Measurements from ENCODE around the gene THRB.

Gene THRB

DNA sequence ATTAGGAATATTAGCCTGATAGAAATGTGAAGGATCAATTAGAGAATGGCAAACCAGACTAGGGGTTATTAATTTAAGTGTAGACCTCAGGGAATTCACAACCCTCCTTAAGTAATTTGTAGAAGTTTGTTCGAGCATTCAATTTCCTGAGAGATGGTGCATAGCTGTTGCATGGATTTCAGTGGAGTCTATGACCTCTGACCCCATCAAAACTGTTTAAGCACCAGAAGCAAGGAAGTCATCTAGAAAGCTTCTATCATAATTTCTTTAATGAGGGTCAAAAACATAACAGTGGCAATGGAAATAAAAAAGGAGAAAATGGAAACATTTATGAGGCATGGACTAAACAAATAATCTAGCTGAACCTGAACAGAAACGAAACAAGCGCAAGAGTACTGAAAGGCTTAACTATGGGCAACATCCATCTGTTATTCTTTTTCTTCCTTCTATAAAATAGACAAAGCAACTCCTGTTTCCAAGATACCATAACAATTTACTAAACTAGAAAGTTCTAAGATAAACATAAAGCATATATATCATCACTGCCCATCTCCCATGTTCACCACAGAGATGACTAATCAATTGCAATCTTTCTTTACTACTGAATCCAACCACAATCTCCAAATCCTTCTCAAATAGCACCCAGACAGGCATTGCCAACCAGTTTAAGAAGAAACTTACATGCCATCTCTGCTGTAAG lies 151.4 kb downstream of the THRB start:
- DNase-seq, result no peak

DNA sequence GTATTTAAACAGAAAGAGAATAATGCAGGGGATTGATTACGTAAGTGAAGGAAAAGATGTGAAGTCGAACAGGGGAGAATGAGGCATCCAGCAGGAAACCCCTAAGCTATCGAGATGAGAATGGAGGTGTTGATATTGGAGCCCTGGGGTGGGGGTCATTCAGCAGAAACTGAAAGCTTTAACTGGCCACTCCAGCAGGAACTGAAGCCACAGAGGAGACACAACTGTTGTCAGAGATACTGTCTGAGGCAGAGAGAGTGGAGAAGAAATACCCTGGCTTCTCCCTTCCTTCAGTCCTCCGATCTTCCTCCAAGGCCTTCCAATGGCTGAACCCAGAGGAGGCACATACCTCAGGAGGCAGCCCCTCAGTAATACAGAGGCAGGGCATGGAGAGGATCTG lies 152.4 kb downstream of the THRB start:
- no peak for DNase-seq

- DNase-seq, result no peak
Observed at GRCh38 chr3:24341668-24342067, 153.0 kb downstream of the THRB start.

GRCh38 chr3:24340966-24341365 lies 153.7 kb downstream of the THRB start:
- no peak for DNase-seq

DNA sequence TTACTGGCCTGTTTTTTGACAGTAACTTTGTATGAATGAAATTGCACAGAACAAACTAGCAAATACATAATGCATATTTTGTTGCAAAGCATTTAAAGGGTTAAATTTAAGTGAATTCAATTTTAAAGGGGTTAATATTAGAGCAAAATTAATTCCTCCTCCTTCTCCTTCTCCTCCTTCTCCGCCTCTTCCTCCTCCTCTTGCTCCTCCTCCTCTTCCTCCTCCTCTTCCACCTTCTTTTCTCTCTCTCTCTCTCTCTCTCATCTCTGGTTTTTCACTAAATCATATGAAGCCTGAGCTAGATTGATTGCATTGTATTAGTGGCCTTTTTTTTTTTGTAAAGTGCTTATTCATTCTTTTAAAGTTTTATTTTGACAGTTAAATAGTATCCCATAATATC lies 154.5 kb downstream of the THRB start:
- no peak for DNase-seq

- no peak for DNase-seq
Observed at GRCh38 chr3:24339266-24339825, 155.3 kb downstream of the THRB start.

DNA sequence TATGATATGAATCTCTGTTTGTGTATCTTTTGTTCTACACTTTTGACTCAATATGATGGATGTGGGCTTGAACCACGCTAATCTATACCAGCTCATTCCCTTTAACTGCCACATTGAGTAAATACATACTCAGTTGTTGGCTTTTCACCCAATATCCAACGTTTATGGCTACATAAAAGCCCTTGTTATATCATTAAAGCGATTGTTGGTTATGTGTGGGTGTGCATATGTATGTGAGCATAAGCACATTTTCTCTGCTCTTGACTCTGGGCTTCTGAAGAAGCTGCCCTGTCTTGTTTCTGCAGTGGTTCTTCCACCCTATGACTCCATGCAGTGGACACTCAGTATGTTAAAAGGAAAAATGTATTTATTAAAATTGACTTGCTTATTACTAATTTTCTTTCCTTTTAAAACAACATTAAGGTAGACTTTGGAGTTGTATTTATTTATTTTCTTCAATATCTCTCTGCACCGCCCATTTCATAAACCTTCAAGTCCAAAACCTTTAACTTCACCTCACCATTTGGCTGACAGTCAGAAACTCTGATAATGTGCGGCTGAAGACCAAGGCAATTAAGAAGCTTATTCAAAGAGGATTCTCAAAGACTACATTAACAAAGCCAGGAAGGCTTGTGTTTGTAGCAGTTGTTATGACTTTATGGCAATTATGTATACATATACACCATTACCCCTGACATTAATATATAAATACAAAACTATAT lies 156.1 kb downstream of the THRB start:
- DNase-seq, result no peak

DNA sequence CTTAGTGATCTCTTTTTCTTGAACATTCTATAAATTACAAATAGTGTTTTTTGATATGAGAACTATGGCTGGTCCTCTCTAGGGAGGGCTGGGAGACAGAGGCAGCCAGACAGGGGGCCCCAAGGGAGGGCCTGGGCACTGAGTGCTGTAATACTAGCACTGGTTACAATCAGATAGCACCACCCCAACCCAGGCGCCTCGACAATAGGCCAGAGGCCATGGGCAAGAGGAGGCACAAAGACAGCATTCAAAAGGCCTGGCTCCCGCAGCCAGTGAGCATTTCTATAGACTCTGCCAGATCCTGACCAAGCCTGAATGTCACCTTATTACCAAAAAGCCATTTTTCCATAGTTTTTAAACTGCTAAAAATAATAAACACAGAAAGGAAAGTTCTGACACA lies 158.5 kb downstream of the THRB start:
- DNase-seq, result no peak

DNA sequence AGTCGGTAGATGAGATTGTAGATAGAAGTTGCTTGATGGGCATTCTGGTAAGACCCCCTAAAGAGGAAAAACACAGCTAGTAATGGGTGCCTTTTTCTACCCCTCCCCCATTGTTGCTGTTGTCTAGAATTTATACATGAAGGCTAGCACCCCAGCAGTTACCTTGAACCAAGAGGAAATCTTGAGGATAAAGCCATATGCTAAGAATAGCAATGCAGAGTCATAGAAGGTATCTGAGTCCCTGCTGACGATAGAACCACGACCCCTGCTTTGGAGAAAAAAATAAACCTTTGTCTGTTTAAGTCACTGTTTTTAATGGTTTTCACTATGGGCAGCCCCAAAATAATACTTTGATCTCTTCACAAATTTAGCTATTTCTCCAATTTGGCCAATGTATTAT lies 162.6 kb downstream of the THRB start:
- no peak for DNase-seq

DNA sequence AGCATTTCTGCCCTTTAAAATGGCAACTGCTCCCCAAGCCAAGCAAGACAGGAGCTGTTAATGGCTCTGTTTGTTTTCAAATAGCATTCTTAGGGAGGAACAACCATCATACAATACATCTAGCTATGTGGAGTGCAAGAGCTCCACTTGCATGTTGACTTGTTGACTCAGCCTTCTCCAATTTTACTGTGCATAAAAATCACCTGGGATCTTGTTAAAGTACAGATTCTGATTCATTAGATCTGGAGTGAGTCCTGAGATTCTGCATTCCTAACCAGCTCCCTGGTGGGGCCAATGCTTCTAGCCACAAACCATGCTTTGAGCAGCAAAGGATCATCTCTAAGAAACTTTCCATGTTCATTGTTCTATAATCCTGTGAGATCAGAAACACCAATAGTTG lies 171.4 kb downstream of the THRB start:
- no peak for DNase-seq

DNA sequence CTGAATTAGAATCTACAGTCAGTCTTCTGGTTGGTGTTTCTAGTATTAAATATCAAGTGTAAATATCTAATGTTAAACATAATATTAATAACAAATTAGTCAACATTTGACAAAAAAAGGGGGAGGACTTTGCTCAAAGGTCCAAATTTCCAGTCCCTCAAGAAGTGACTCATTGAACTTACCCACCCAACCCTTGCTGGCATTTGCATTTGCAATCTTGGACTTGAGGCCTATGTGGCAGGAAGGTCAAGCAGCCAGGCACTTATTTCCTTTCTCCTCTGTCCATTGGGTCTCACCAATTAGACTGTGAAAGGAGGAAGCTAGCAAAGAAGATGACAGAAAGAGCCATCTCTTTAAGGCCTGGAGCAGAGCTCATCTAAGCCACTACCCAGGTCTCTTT lies 174.0 kb downstream of the THRB start:
- DNase-seq, result no peak

DNA sequence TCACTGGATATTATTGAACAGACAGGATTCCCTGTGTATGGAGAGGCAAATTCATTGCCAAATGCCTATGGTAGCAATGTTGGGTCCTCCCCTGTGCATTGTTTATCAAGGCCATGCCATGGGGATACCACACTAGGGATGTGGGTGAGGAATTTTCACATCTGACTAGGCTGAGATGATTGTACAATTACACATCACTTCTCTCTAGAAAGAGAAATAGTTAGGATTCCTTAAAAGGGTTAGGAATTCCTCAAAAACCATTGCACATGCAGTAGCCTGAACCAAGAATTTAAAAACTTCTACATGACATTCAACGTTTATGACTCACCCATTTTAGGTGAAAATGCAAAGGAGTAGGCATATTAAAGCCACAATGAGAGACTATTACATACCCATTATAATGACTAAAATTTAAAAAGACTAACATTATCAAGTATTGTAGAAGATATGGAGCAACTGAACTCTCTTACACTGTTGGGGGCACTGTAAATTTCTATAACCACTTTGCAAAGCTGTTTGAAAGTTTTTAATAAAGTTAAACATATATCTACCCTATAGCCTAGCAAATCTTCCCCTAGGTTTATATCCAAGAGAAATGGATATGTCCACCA lies 175.9 kb downstream of the THRB start:
- DNase-seq, result no peak

DNA sequence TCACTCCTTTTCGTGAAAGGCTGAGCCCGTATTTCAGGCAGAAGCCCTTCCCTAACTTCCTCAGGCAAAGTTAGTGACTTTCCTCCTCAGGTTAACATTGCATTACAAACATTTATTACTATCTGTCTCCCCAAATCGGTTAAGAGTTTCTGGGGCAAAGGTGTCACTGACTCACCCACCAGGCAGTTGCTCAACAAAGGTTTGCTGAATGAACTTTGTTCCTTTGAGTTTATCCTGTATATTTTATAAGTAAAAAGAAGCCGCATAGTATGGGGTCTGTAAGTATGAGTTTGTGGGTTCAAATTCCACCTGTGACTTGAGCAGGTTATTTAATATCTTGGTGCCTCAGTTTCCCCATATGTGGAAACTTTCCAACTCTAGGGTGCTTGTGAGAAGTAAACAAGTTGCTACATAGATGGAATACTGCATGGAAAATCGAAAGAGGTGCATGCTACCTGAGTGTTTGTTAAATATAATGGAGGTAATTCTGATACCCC lies 177.7 kb downstream of the THRB start:
- no peak for DNase-seq

- no peak for DNase-seq
Observed at GRCh38 chr3:24315971-24316370, 178.7 kb downstream of the THRB start.

DNA sequence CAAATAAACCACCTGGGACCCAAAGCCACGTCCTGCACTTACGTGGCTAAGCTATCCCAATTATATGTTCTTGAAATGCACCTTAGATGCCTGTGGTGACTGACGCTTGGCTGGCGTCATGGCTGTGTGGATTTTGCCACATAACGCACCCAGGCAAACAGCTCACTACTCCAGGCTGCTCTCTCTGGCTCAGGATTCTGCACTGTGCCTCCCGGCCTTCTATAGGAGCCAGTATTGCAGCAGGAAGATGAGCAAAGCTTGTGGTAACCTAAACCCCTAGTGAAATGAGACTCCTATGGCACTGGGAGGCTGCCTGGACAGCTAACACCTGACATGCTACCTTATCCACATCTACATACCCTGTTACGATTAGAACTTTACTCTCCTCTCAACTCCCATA lies 179.3 kb downstream of the THRB start:
- DNase-seq, result no peak

DNA sequence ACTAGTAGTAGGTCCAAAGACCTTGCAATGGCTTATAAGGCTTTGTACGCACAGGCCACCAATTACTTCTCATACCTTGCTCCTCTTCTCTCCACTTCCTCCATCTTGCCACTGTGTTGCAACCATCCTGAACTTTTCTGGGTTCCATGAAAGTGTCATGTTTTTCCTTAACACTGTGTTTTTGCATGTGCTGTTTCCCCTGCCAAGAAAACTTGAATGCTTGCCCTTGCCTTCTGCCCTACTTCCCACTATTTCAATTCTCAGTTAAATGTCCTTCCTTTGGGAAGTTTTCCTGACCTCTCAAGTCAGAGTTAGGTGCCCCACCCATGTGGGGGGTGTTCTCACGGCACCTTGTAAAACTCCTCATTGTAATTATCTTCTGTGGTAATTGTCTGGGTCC lies 182.8 kb downstream of the THRB start:
- no peak for DNase-seq

DNA sequence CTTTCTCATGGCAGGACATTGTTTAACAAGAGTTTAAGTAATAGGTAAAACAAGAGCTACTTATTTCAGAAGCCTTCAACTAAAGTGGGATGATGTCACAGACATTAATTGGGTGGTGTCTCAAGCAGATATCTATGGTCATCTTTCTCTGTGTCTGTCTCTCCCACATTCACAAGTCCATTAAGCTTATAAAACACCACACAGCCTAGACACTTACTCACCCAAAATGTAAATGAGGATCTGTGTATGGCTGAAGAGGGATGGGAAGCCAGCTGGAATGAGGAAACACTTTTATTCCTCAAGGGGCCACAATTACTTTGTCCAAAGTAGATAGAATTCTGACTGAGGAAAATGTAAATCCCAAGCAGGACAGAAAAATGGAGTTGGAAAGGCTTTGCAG lies 183.8 kb downstream of the THRB start:
- DNase-seq, result no peak

DNA sequence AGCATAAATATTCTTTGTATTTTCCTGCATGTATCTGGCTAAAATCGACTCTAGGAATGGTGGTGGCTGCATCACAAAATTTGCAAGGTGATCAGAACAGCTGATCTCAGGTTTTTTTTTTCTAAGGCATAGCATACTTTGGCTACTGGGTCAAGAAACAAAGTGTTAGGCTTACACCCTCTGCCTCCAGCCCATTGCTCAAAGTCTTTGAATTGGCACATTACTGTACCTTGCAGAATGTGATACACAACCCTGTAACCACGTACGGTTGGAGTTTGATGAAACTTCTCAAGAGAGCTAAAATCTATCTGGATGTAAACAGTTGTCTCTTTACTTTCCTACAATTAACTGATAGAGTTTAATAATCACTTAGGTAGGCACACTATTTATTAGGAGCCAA lies 188.1 kb downstream of the THRB start:
- DNase-seq, result no peak

DNA sequence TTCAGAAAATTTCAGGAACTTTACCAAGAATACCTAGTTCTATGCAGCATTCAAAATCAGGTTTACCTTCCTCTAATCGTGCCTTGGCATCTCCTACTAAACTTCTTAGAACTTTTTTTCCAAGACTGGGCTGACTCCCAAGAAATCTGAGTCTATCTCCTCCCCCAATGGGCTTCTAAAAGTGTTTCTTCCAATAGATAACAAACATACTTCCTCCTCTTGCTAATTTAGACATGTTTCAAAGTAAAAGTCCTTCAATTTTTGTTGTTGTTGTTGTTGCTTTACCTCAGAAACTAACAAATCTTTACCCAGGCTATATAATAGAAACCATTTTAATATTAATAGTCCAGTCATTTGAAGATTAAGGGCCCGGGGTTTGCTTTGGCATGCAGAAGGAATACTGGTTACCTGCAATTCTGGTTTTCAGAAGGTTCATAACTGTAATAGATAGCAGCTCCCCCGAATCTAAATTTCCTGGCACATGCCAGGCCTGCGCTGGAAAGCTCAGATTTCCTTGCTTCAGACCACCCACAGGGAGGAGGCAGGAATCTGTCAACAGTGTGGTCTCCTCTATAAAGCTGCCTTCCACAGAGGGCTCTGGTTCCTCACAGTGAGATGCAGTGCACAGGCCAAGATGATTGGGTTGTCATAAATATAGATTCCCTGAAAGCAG lies 188.7 kb downstream of the THRB start:
- DNase-seq, result no peak

- no peak for DNase-seq
Observed at GRCh38 chr3:24303057-24303754, 191.4 kb downstream of the THRB start.

- no peak for DNase-seq
Observed at GRCh38 chr3:24302396-24302795, 192.3 kb downstream of the THRB start.

DNA sequence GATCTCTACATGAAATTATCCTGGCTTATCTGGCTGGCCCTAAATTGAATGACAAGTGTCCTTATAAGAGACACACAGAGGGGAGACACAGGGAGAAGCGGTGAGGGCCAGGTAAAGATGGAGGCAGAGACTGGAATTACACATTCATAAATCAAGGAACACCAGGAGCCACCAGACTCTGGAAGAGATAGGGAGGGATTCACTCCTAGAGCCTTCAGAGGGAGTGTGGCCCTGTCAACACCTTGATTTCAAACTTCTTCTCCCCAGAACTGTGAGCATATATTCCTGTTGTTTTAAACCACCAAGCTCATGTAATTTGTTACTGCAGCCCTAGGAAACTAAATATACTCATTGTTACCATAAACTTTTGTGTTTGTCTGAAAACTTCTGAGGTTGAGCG lies 193.7 kb downstream of the THRB start:
- no peak for DNase-seq

All from activated CD4-positive, alpha-beta T cell treated with anti-CD3 and anti-CD28 coated beads, Interleukin-2, amount 50 U/mL, for 1 hour (primary cell).